Stomach (tissue), 4 donors: ENCODE data around the gene PLEKHG4.

ENCODE experiments used
- POLR2A ChIP-seq, 4 donors: fragments of 450-650 bp; IDR thresholded peaks; one replicate each; pipeline ENCODE4 v1.6.1; 2016; ENCODE audit warnings: antibody characterized with exemption in 4 of 4, control low read depth in 2 of 4, mild to moderate bottlenecking in 1 of 4, moderate library complexity in 1 of 4
- POLR2AphosphoS5 ChIP-seq, 3 donors: sonication (generic); formaldehyde crosslinking; IDR thresholded peaks; one replicate each; pipeline ENCODE4 v1.6.1; 2016; ENCODE audit warnings: antibody characterized with exemption in 3 of 3

DNA sequence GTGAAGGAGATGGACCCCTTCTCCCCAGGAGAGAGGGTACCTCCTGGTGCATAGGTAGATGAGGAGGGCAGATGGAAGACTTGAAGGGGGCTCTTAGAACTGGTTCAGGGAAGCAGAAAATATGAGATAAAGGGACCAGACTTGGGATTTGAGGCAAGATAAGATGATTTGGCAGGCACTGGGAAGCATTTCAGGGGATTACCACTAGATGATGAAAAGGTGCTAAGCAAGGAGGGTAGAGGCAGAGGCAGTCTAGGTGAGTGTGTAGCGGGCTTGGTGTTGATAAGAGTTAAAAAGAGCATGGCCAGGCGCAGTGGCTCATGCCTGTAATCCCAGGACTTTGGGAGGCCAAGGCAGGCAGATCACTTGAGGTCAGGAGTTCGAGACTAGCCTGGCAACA, 16.1 kb upstream of the PLEKHG4 start:
- TF ChIP-seq POLR2A (IDR thresholded peaks at IDR 0.05) (no peak), POLR2AphosphoS5 (IDR thresholded peaks at IDR 0.05) (no peak)
